ENCODE data around the gene AHCYL1.
"Not testable (repeated sequence)": the region's sequence is repeated elsewhere in the genome, so short reads cannot be mapped to it uniquely, and the experiment has no call there.

Gene AHCYL1

DNA sequence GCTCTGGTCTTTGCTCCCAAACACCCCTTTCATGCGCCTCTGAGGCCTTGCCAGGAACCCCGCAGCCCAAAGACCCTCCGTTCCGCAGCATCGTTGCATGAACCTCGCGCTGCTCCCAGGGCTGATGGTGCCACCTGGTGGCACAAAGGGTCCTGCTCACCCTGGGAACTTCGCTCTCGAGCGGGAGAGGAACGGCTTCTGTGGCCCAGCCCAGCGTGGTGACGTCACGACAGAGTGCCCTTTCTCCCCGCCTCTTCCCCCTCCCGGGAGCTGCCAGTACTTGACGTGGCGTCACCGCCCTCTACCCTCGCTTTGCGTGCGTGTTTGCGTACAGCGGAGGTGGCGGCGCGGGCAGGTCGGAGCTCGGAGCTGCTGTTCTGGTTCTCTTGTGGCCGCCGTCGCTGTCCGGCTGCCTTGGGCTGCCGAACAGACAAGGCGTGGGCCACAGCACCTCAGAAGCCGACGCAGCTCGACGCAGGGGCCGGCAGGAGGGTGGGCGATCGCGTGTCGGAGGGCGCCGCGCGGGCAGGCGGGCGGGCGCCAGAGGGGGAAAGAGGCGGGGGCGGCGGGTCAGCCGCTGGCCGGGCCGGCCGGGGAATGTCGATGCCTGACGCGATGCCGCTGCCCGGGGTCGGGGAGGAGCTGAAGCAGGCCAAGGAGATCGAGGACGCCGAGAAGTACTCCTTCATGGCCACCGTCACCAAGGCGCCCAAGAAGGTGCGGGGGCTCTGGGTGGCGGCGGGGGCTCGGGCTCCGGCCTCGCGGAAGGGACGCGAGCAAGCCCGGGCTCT, at the start of gene AHCYL1:
AHCYL1 (plus strand) TSS at position 310 of the 791 bp plus-strand sequence; CDS start at position 598, 288 bp downstream.
- peak; percentile 97 for DNase-seq

DNA sequence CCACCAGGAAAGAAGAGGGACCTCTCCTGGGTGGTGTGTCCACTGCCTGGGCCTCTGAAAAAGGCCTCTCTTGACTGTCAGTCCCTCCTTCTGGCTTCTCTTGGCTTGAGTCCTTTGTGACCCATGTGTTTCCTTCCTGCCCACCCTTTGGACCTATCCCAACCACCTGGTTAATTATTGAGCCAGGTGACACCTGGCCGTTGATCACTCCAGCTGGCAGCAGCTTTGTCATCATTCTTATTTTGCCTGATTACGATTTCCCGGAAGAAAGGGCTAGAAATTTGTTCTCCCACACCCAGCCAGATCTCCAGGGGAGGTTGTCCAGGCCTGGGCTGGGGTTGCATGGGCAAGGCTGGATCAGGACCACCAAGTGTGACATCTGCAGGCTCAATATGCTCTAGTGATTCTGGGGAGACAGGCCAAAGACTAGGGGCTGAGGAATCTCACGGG, 49.1 kb upstream of the AHCYL1 start:
- no peak for DNase-seq

- DNase-seq = no peak
These were observed 46.8 kb upstream of the AHCYL1 start for GRCh38 chr1:109937738-109938137.

GRCh38 chr1:109938556-109938955, 46.0 kb upstream of the AHCYL1 start:
- DNase-seq = no peak

- no peak for DNase-seq
These were observed 42.1 kb upstream of the AHCYL1 start for GRCh38 chr1:109942434-109942833.

DNA sequence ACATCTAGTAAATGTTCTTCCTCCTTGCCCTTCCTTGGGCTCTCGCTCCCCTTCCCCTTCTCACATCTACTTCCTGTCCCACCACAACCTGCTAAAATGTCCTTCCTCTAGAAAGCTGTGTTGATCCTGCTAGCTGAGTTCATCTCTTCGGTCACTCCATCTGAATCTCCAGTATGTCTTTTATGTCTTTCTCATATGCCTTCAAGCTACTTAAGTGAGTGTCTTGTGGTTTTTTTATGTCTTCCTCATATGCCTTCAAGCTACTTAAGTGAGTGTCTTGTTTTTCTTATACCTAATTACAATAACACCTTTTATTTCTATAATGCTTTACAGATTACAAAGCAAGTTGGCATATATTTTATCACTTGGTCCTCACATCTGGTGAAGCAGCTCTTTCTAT, 40.0 kb upstream of the AHCYL1 start:
- DNase-seq = no peak

- DNase-seq = no peak
These were observed 38.1 kb upstream of the AHCYL1 start for GRCh38 chr1:109946511-109946910.

DNA sequence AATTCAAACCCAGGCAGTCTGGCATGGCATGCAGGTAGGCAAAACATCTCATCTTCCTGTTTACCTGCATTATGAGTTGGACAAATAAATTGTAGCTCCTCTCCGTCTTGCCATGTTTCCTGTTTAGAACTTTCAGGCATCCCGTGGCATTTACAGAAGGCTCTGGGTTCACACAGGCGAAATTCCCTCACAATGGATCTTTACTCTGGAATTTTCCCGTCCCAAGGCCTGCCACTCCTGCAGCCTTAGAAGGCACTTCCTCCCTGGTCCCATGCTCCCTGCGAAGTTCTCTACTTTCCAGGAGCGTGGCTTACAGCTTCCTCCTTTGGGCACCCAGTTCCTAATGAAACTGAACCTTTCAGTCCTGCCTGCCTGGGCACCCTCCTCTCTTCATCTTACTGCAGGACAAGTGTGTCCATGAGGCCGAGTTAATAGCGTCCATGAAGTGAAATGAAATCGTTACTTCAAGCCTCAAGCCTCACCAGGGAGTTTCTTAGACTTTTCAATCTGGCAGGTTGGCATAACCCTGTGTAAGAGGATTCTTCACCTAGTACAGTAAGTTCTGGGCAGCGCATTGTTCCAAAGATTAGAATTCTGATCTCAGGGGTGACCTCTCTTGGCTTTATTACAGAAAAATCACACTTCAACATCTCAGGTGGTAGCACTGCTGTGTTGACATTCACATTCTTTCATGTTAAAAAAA, 36.8 kb upstream of the AHCYL1 start:
- no peak for DNase-seq

DNA sequence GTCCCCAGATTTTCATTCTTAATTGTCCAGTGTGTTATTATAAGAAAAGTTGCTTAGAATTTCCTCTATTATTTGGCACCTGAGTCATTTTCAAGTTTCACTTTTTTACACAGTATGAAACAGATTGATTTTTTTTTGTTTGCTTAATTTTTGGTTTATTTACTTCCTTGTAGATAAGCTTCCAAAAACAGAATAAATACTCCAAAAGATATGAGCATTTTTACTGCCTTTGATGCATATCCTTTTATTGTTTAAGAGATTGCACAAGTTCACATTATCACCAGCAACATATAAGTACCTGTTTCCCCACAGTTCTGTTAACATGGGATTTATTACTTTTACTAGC, 36.3 kb upstream of the AHCYL1 start:
- DNase-seq = no peak

DNA sequence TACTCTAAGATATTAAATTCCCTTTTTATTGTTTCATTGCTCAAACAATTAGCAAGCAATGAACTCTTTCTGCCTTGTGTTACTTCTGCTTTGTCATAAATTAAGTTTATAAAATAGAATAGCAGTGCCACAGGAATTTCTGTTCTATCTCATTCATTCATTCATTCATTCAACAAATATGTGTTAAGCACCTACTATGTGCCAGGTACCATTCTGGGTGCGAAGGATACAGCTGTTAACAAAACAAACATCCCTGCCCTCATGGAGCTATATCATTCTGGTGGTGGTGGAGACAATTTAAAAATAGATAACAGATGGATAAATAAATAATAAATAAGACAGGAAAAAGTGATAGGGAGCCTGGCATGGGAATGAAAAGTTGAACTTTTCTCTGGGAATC, 34.5 kb upstream of the AHCYL1 start:
- no peak for DNase-seq

- no peak for DNase-seq
These were observed 34.1 kb upstream of the AHCYL1 start for GRCh38 chr1:109950509-109950908.

DNA sequence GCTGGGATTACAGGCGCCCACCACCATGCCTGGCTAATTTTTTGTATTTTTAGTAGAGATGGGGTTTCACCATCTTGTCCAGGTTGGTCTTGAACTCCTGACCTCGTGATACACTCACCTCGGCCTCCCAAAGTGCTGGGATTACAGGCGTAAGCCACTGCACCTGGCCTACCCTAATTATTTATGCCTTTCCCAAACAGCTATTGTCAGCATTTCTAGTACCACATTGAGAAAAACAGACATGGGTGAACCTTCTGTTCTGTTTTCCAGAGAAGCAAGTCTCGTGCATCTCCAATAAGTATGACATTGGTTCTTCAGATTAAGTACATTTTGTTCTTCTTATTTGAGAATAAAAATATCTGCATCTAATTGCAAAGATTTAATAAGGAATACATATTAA, 33.1 kb upstream of the AHCYL1 start:
- not testable (repeated sequence) for DNase-seq

DNA sequence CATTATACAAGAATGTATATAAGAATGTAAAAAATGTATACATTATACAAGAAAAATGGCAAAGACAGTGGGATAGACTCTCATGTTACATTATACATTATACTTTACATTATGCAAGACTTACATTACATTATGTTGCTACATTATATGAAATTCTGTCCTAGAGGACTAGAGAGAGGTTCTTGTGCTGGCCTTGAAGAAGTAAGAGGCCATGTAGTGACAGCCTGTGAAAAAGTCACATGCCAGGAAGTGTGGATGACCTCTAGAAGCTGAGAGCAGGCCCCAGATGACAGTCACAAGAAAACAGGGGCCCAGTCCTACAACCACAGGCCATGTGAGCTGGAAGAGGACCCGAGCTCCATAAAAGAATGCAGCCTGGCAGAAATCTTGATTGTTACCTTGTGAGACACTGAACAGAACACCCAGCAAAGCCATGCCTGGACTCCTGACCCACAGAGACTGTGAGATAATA, 30.5 kb upstream of the AHCYL1 start:
- no peak for DNase-seq

GRCh38 chr1:109959632-109959973, 25.0 kb upstream of the AHCYL1 start:
- DNase-seq = no peak

DNA sequence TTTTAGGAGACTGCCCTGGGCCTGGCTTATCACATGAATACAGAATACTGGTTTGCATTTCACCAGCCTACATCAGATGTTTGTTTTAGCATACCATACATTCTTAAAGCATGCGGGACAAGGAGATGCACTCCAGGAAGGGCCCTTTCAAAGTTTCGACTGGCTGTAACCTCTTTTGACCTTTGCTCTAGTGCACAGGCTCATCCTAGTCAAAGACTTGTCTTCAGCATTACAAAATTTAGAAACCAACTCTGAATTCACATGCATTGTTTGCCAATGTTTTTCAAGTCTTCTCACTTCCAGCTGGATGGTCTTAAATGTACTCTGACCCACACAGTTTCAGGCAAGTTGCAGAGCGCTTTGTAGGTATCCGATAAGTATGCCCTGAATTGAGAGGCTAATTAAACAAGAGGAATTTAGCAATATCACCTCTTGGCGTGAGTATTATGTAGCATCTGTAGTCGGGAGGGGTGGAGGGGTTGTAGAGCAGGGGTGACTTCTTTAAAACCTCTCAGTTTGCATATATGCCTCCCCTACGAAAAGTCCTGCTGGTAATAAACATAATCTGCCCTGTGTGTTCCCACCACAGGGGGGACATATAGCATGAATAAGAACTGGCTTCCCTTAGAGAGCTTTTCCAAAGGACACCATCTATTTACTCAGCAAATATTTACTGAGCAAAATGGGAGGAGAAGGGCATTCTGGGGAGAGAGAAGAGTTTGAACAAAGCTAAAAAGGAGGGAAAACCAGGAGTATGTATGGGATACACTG, 24.4 kb upstream of the AHCYL1 start:
- DNase-seq = peak; percentile 67

GRCh38 chr1:109960745-109961094, 23.8 kb upstream of the AHCYL1 start:
- DNase-seq = no peak

- DNase-seq = no peak
These were observed 20.7 kb upstream of the AHCYL1 start for GRCh38 chr1:109963864-109964263.

GRCh38 chr1:109969146-109969829, 15.3 kb upstream of the AHCYL1 start:
- peak; percentile 46 for DNase-seq

DNA sequence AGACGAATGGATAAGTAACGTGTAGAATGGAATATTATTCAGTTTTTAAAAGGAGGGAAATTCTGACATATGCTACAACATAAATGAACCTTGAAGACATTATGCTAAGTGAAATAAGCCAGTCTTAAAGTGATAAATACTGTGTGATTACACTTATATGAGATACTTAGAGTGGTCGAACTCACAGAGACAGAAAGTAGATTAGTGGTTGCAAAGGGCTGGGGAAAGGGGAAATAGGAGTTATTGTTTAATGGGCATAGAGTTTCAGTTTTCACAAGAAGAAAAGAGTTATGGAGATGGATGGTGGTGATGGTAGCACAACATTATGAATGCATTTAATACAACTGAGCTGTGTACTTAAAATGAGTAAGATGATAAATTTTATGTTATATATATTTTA, 14.7 kb upstream of the AHCYL1 start:
- DNase-seq = no peak

DNA sequence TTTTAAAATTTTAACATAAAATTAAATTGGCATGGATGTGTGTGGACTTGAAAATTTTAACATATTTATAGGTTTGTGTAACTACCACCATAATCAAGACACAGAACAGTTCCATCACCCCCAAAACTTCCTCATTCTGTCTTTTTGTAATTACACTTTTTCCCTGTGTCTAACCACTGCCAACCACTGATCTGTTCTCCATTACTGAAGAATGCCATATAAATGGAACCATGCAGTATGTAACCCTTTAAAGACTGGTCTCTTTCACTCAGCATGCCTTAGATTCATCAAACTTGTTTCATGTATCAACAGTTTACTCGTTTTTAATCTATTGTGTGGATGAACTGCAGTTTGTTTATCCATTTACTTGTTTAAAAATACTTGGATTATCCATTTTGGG, 13.0 kb upstream of the AHCYL1 start:
- DNase-seq = no peak

GRCh38 chr1:109974191-109974590, 10.4 kb upstream of the AHCYL1 start:
- DNase-seq = no peak

DNA sequence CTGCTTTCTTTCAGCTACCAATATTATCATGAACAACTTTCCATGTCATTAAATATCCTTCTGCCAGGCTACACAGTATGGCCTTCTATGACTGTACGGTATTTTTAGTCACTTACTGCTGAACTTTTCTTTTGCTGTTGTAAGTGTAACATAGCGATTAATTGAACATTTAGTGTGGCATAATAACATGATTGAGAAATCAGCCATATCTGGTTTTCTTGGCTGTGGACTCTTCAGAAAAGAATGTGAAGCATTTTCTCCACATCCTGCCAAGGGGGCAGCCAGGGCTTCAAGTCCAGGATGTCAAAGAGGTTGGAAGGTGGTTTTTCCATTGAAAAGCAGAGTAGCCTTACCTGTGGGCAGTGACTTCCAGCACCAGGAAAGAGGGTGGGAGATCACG, 8.8 kb upstream of the AHCYL1 start:
- peak; percentile 92 for DNase-seq

DNA sequence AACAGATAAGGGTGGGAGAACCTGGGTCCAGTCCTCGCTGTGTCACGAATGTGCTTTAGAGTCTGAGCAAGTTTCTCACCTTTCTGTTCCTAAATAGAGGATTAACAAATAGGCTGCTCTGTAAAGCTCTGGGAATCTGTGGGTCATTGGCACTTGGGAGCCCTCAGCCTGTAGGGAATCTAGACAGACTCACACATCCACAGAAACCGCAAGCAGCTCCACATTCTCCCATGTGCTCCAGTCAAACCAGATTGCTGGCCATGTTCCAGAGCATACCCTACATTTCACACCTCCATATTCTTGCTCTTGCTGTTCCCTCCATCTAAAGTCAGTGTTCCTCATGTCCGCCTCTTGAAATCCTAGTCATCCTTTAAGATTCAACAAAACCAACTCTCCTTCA, 7.8 kb upstream of the AHCYL1 start:
- no peak for DNase-seq

Data from NCI-H226 (cell line).